Osteocyte (in vitro differentiated cells): ENCODE measurements around the gene FTO. TPM values are rescaled to one million over a fixed set of nuclear protein-coding genes. Genes with fewer than 3 reads are reported as not detected.
A peak's percentile ranks its signal among the peaks of the same experiment; 100 is the strongest.

Experiments
- DNase-seq: peaks from one replicate; pipeline ENCODE4 v3.0.0; 2021; ENCODE audit warnings: mixed read lengths; ENCODE audit not compliant: unreplicated experiment; ENCODE audit errors: extremely low spot score
- H3K27ac Mint-ChIP-seq: one replicate; pipeline ENCODE4 v1.8.0; 2021; ENCODE audit warnings: mild to moderate bottlenecking, mixed read lengths; ENCODE audit not compliant: unreplicated experiment
- H3K27me3 Mint-ChIP-seq: one replicate; pipeline ENCODE4 v1.8.0; 2021; ENCODE audit warnings: mixed read lengths; ENCODE audit not compliant: unreplicated experiment
- H3K36me3 Mint-ChIP-seq: one replicate; pipeline ENCODE4 v1.8.0; 2021; ENCODE audit warnings: mixed read lengths; ENCODE audit not compliant: unreplicated experiment
- H3K4me1 Mint-ChIP-seq: one replicate; pipeline ENCODE4 v1.8.0; 2021; ENCODE audit warnings: mixed read lengths; ENCODE audit not compliant: unreplicated experiment
- H3K4me3 Mint-ChIP-seq: one replicate; pipeline ENCODE4 v1.8.0; 2021; ENCODE audit warnings: mild to moderate bottlenecking, moderate library complexity, mixed read lengths; ENCODE audit not compliant: unreplicated experiment
- H3K9me3 Mint-ChIP-seq: one replicate; pipeline ENCODE4 v1.8.0; 2021; ENCODE audit warnings: mixed read lengths; ENCODE audit not compliant: unreplicated experiment
- total RNA-seq: library from RNA; stranded (reverse); gene quantifications from 2 replicates; pipeline ENCODE4 v1.2.1, GENCODE V29; 2021
- TF ChIP-seq, protein P1 (sequence below): fragments of 200-600 bp; sonication (generic); IDR thresholded peaks from 2 replicates; pipeline ENCODE4 v1.5.0; 2021; ENCODE audit warnings: antibody characterized with exemption, mild to moderate bottlenecking, moderate library complexity

The FTO gene
- total RNA-seq, 1 donor from 2014 or later, result 108 TPM

DNA sequence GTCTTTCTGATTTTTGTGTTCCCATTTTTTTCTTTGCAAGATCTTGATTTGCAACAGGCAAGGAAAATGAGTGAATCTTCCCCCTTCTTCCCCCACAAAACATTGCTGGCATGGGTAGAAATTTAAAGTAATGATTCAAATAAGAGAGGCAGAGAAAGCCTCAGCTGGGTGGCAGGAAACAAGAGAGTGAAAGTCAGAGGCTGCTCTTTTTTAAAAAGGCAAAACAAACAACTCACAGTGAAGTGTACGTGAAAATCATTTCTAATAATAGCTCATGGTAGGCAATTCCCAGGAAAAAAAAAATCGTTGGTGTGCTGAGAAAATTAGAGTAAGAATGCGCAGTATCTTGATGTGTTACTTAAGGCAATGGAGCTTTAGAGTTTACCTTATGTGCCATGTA, 229.5 kb downstream of the FTO start:
- Mint-ChIP-seq H3K9me3 (no peaks in the 10 kb centered on the region), H3K4me1 (peaks cover 10% of the 10 kb centered on the region), H3K27me3 (no peaks in the 10 kb centered on the region), H3K27ac (peak overlapping the region; percentile 29), H3K36me3 (peaks cover 12% of the 10 kb centered on the region), H3K4me3 (no peak overlapping the region)
- no peak for DNase-seq
- TF ChIP-seq, protein P1, sequence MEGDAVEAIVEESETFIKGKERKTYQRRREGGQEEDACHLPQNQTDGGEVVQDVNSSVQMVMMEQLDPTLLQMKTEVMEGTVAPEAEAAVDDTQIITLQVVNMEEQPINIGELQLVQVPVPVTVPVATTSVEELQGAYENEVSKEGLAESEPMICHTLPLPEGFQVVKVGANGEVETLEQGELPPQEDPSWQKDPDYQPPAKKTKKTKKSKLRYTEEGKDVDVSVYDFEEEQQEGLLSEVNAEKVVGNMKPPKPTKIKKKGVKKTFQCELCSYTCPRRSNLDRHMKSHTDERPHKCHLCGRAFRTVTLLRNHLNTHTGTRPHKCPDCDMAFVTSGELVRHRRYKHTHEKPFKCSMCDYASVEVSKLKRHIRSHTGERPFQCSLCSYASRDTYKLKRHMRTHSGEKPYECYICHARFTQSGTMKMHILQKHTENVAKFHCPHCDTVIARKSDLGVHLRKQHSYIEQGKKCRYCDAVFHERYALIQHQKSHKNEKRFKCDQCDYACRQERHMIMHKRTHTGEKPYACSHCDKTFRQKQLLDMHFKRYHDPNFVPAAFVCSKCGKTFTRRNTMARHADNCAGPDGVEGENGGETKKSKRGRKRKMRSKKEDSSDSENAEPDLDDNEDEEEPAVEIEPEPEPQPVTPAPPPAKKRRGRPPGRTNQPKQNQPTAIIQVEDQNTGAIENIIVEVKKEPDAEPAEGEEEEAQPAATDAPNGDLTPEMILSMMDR, result no peak

DNA sequence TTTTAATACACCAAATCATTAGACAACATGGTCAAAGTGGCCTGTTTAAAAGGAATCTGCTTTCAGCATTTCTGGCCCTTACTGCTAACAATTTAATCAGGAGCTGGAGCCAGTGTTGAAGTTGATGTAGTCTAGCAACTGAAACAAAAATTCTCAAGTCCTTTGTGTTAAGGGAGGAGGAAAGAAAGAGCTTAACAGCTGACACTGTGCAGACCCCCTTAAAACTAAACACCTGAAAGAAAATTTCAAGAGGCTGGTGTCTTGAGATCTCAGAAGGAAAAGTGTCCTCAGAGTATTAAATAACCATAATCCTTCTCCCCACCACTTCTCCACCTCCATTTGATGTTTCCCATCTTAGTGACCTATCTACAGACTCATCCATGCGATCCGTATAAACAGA, 232.1 kb downstream of the FTO start:
- DNase-seq, result no peak
- TF ChIP-seq, protein P1, result no peak
- H3K4me1 Mint-ChIP-seq, result peaks cover 10% of the 10 kb centered on the region
- no peaks in the 10 kb centered on the region for H3K9me3 Mint-ChIP-seq
- H3K4me3 Mint-ChIP-seq, result no peak overlapping the region
- H3K36me3 Mint-ChIP-seq, result peaks cover 15% of the 10 kb centered on the region
- no peak overlapping the region for H3K27ac Mint-ChIP-seq
- H3K27me3 Mint-ChIP-seq, result no peaks in the 10 kb centered on the region

DNA sequence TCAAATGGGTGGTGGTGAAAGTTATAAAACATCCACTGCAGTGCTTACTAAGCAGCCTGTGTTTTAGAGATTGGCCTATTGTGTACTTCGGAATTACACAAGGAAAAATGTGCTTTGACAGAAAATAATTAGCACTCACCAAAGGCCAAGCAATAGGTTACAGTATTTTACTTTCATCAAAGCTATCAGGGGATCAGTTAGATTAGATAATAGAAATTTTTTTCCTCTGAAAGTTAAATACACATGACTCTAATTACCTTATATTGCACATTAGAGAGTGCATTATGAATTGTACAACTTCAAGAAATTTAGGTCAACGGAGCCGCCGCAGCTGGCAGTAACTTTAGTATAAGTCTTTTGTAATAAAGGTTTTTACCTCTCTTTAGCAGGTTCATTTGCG, 232.6 kb downstream of the FTO start:
- H3K27me3 Mint-ChIP-seq, result no peaks in the 10 kb centered on the region
- H3K4me3 Mint-ChIP-seq, result no peak overlapping the region
- TF ChIP-seq, protein P1, result no peak

DNA sequence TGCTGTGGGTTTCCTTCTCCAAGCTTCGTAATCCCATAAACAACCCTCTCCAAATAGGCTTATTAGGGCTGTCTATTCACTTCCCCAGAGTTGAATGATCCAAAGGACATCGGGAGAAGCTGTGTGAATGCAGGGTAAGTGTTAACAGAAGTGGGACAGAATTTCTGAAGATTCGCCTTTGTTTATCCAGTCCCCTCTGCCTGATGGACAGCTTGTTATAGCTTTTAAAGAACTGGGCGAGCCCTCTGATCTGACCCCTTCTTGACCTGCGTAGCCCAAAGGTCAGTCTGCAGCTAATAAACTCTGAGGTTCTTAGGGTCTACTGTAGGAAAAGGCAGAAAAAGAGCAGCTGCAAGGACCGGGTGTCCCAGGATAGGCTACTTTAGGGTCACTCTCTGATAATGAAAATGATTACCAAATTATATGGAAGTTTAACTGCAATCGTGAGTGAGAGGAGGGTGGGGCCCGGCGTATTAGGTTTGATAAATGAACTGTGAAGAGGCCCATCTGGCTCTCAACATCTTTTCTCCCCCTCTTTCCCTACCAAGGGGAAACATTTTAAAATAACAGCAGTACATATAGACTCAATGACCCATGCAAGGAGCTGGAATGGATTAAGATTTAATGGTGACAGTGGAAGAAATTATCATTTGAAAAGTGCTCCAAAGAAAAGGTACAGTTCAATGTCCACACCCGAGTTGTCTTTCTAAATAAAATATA, 233.4 kb downstream of the FTO start:
- no peaks in the 10 kb centered on the region for H3K27me3 Mint-ChIP-seq
- H3K9me3 Mint-ChIP-seq, result no peaks in the 10 kb centered on the region
- H3K36me3 Mint-ChIP-seq, result peaks cover 20% of the 10 kb centered on the region
- no peak for DNase-seq
- no peak overlapping the region for H3K4me3 Mint-ChIP-seq
- TF ChIP-seq, protein P1, result no peak
- H3K27ac Mint-ChIP-seq, result no peak overlapping the region
- peaks cover 10% of the 10 kb centered on the region for H3K4me1 Mint-ChIP-seq

More for the DNA sequence above, 232.6 kb downstream of the FTO start:
- Mint-ChIP-seq H3K9me3 (no peaks in the 10 kb centered on the region), H3K36me3 (peaks cover 15% of the 10 kb centered on the region), H3K27ac (no peak overlapping the region), H3K4me1 (peaks cover 10% of the 10 kb centered on the region)
- DNase-seq, result no peak

DNA sequence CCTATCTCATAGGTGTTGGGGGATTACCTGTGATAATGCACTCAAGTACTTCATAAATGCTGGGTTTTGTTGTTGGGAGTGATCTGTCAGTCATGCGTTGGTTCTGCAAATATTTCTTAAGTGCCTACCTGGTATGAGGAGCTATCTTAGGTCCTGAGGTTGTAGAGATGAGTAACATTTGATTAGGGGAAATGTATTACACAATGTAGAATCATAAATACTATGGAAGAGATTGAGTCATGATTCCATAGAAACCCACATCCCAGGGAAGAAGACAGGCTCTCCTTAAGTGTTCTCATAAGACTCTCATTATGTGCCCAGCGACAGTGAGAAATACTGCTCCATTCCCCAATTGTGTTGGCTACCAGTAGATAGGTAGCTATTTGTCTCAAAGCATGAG, 240.1 kb downstream of the FTO start:
- H3K36me3 Mint-ChIP-seq, result peaks cover 9% of the 10 kb centered on the region
- no peak overlapping the region for H3K4me3 Mint-ChIP-seq
- no peak for DNase-seq
- TF ChIP-seq, protein P1, result no peak
- no peaks in the 10 kb centered on the region for H3K27me3 Mint-ChIP-seq
- no peak overlapping the region for H3K27ac Mint-ChIP-seq
- peaks cover 3% of the 10 kb centered on the region for H3K4me1 Mint-ChIP-seq
- no peaks in the 10 kb centered on the region for H3K9me3 Mint-ChIP-seq
